NT2/D1 (cell line): Measurements from ENCODE around the gene GRPR.
"Not testable (repeated sequence)": the region's sequence is repeated elsewhere in the genome, so short reads cannot be mapped to it uniquely, and the experiment has no call there.

ENCODE experiments used
- DNase-seq: peaks from one replicate; pipeline ENCODE4 v3.0.0-alpha.2; 2011; ENCODE audit warnings: low read depth, low spot score
- H3K27me3 ChIP-seq: 2 replicates; pipeline ENCODE4 v1.6.0; 2011; ENCODE audit warnings: mild to moderate bottlenecking; ENCODE audit not compliant: insufficient read length, insufficient read depth
- H3K36me3 ChIP-seq: 2 replicates; pipeline ENCODE4 v1.6.1; 2011; ENCODE audit warnings: mild to moderate bottlenecking, low read length, mixed read lengths; ENCODE audit not compliant: insufficient read depth, insufficient read length
- H3K4me1 ChIP-seq: 2 replicates; pipeline ENCODE4 v1.5.1; 2011; ENCODE audit not compliant: insufficient read depth, insufficient read length
- H3K4me3 ChIP-seq: 2 replicates; pipeline ENCODE4 v1.5.1; 2011; ENCODE audit warnings: low read depth; ENCODE audit not compliant: insufficient read length
- H3K9ac ChIP-seq: 2 replicates; pipeline ENCODE4 v1.6.0; 2011; ENCODE audit warnings: low read depth; ENCODE audit not compliant: insufficient read length
- H3K9me3 ChIP-seq: 2 replicates; pipeline ENCODE4 v1.5.1; 2011; ENCODE audit warnings: mild to moderate bottlenecking, low read length; ENCODE audit not compliant: insufficient read depth
- SUZ12 ChIP-seq: IDR thresholded peaks from 2 replicates; pipeline ENCODE4 v1.6.1; 2011; ENCODE audit not compliant: insufficient read length, insufficient read depth; ENCODE audit errors: extremely low read depth
- YY1 ChIP-seq: IDR thresholded peaks from 2 replicates; pipeline ENCODE4 v1.6.1; 2011; ENCODE audit not compliant: insufficient read length, insufficient read depth
- ZNF274 ChIP-seq: IDR thresholded peaks from 2 replicates; pipeline ENCODE4 v1.6.1; 2011; ENCODE audit warnings: mild to moderate bottlenecking, low read depth, low read length

The GRPR gene

DNA sequence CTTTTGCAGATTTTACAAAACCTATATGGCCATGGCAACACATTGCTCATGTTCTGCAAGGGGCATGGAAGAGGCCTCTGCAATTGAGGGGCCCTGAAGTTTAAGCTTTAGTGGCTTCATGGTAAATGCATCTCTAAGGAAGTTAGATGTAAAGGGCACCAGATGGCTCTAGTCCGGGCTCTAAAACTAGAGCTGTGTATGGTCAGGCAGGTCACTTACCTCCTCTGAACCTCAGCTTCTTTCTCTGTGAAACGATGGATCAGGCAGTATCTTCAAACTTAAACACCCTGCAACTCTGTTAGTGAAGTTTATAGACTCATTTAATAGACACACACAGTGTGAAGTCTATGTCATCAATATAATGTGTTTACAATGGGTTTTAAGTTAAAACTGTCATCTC lies 53.9 kb downstream of the GRPR start:
- Histone ChIP-seq H3K4me3 (no peak overlapping the region), H3K9me3 (peaks cover 8% of the 10 kb centered on the region), H3K4me1 (no peaks in the 10 kb centered on the region), H3K9ac (no peak overlapping the region), H3K36me3 (no peaks in the 10 kb centered on the region), H3K27me3 (no peaks in the 10 kb centered on the region)
- no peak for DNase-seq
- TF ChIP-seq YY1 = no peak
- no peak for TF ChIP-seq ZNF274
- TF ChIP-seq SUZ12 = no peak

DNA sequence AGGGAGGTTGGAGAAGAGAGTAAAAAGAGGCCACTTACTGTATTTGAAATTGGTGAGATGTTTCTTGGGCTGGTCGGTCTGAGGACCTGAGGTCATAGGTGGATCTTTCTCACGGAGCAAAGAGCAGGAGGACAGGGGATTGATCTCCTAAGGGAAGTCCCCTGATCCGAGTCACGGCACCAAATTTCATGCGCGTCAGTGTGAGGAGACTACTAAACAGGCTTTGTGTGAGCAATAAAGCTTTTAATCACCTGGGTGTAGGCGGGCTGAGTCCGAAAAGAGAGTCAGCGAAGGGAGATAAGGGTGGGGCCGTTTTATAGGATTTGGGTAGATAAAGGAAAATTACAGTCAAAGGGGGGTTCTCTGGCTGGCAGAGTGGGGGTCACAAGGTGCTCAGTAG lies 60.5 kb downstream of the GRPR start:
- not testable (repeated sequence) for H3K36me3 ChIP-seq, H3K4me3 ChIP-seq, DNase-seq, H3K27me3 ChIP-seq, H3K9ac ChIP-seq, H3K4me1 ChIP-seq
- peaks cover 15% of the 10 kb centered on the region; the same call in 1 of the 2 replicates for H3K9me3 ChIP-seq

DNA sequence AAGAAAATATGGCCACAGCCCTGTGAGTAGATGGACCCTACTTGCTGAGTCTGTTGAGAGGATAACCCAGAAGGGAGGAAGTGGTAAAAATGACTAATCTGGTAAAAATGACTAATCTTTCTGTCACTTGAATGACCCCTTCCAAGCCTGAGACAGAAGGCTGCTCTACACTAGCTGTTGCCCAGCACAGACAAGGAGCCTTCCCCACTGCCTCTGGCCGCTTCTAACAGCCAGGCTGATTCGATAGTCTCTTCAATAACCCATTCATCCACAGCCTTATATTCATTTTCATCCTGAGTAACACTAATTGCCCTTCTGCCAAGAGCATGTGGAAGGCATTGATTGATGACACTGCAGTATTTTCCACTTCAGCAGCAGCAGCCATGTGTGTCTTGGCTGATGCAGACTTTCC lies 62.4 kb downstream of the GRPR start:
- Histone ChIP-seq H3K36me3 (no peaks in the 10 kb centered on the region), H3K9ac (peak overlapping the region; percentile 25), H3K9me3 (peaks cover 18% of the 10 kb centered on the region; the same call in 1 of the 2 replicates), H3K4me3 (no peak overlapping the region), H3K4me1 (no peaks in the 10 kb centered on the region), H3K27me3 (no peaks in the 10 kb centered on the region)
- TF ChIP-seq SUZ12 (no peak), YY1 (no peak), ZNF274 (no peak)
- DNase-seq = no peak

DNA sequence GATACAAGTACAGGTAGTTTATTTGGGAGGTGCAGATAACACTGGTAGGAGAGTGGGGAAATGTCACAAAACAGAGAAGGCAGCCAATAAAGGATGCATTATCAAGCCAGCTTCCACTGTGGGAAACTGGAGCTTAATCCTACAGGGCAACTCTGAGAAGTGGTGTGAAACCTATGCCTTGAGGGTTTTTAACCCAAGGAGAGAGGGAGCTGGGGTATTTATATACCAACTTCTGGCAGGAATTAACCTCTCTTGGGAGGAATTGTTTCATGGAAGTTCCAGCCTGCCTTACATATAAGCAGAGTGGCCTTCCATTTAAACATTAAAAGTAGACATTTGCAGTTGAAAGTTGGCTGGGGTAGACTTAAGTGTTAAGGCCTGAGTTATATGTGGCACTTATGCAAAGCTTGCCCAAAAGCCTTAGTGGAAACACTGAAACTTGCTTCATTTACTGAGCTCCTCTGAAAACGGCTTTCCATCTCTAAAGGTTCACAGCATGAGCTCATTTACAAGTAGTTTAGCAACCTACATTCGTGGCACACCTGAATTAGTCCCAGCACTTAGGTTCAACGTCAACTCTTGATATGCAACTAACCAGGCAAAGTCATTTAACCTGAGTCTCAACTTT lies 63.1 kb downstream of the GRPR start:
- DNase-seq = peak; percentile 74

DNA sequence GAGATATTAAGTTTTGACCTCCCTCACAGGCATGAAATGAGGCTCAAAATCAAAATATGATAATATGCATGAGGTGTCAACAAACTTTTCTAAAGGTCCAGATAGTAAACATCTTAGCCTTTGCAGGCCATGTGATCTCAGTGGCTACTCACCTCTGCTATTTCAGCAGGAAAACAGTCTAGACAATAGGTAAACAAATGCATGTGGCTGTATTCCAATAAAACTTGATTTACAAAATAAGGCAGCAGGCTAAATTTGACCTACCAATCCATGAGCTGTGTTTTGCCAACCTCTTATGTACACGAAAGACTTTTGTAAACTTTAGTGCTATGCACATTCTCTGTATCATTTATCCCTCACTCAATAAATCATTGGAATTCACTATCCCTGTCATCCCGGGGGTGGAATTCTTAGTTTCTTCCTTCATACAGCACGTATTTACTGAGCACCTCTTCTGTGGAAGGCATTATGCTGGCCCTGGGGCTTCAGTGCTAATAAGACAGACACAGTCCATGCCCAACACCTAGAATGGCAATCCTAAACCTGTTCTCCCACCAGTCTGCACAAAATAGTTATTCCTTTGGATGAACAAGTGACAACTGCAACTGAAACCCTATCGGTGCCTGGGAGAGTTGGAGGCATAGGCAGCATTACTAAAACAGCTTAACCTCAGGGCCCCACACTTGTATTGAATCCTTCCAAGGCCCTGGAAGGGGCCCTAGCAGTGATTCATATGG lies 63.8 kb downstream of the GRPR start:
- Histone ChIP-seq H3K4me1 (no peaks in the 10 kb centered on the region), H3K9ac (no peak overlapping the region), H3K9me3 (peaks cover 18% of the 10 kb centered on the region; the same call in 1 of the 2 replicates), H3K27me3 (no peaks in the 10 kb centered on the region), H3K4me3 (no peak overlapping the region), H3K36me3 (no peaks in the 10 kb centered on the region)
- DNase-seq = no peak
- TF ChIP-seq SUZ12 (no peak), ZNF274 (no peak), YY1 (no peak)

More for the DNA sequence above, 63.1 kb downstream of the GRPR start:
- no peaks in the 10 kb centered on the region for H3K27me3 ChIP-seq
- no peak overlapping the region for H3K4me3 ChIP-seq
- H3K36me3 ChIP-seq = no peaks in the 10 kb centered on the region
- no peaks in the 10 kb centered on the region for H3K4me1 ChIP-seq
- TF ChIP-seq YY1 (no peak), SUZ12 (no peak), ZNF274 (no peak)
- H3K9ac ChIP-seq = no peak overlapping the region
- peaks cover 18% of the 10 kb centered on the region; the same call in 1 of the 2 replicates for H3K9me3 ChIP-seq

DNA sequence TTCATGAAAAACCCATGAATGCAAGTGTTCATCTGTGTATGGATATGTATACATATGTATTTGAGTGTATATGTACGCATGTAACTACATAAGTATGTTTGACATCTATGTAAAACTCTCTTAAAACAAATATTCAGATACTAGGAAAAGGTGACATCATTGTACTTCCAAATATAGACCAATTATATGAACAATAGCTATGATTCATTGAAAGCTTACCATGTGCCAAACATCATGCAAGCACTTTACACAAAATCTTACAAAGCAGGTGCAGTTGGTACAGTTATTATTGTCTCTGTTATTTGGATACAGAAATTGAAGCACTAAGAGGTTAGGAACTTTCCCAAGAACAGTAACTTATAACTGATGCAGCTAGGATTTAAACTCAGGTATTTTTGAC lies 65.3 kb downstream of the GRPR start:
- Histone ChIP-seq H3K36me3 (no peaks in the 10 kb centered on the region), H3K4me3 (no peak overlapping the region), H3K27me3 (no peaks in the 10 kb centered on the region), H3K9me3 (peaks cover 18% of the 10 kb centered on the region; the same call in 1 of the 2 replicates), H3K4me1 (no peaks in the 10 kb centered on the region), H3K9ac (no peak overlapping the region)
- no peak for TF ChIP-seq SUZ12
- TF ChIP-seq YY1 = no peak
- no peak for TF ChIP-seq ZNF274
- DNase-seq = no peak

DNA sequence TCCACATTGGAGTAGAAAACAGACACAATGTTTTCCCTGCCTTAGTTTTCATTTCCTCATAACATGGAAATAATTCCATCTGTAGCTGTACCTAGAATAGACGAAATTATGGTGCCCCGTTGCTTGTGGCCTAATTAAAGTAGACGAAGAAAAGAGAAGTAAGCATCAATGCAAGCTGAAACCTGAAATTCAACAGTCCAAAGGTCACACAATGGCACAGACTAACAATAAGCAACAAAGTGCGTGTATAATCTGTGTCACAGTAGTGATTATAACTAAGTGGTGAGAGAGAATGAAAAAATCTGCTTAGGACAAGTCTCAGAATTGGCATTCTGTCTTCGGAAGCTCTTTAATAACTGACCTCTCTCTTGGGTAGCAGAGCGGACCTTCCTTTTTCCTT lies 68.2 kb downstream of the GRPR start:
- DNase-seq = no peak
- no peak for TF ChIP-seq YY1
- TF ChIP-seq SUZ12 = no peak
- TF ChIP-seq ZNF274 = no peak
- no peaks in the 10 kb centered on the region for H3K27me3 ChIP-seq

More for the DNA sequence above, 68.2 kb downstream of the GRPR start:
- H3K9me3 ChIP-seq = peaks cover 9% of the 10 kb centered on the region; the same call in 1 of the 2 replicates
- no peaks in the 10 kb centered on the region for H3K36me3 ChIP-seq
- H3K4me1 ChIP-seq = no peaks in the 10 kb centered on the region
- no peak overlapping the region for H3K4me3 ChIP-seq
- H3K9ac ChIP-seq = no peak overlapping the region
